Activated CD8-positive, alpha-beta T cell treated with anti-CD3 and anti-CD28 coated beads for 36 hours (primary cell): ENCODE results near the gene CPEB3. TPM values are rescaled to one million over a fixed set of nuclear protein-coding genes. Genes with fewer than 3 reads are reported as not detected.

Source experiments
- ATAC-seq: fragments of 200-7000 bp; cut with Tn5 transposase; one replicate; pipeline ENCODE4 v1.10.0; 2021; ENCODE audit warnings: mild to moderate bottlenecking, moderate library complexity
- CTCF ChIA-PET: fragments of 350-600 bp; sonication (Branson Sonifier 250); formaldehyde crosslinking; loops from one replicate; lab custom pipeline; 2021; ENCODE audit warnings: antibody characterized with exemption; lab: Charles Lee
- POLR2A ChIA-PET: fragments of 350-600 bp; sonication (Branson Sonifier 250); formaldehyde crosslinking; loops from one replicate; lab custom pipeline; 2021; ENCODE audit warnings: antibody characterized with exemption; lab: Charles Lee
- DNase-seq: peaks from one replicate; pipeline ENCODE4 v3.0.0-alpha.2; 2020
- H3K27ac Mint-ChIP-seq: one replicate; pipeline ENCODE4 v1.8.0; 2021; ENCODE audit warnings: mild to moderate bottlenecking, mixed read lengths
- H3K27me3 Mint-ChIP-seq: one replicate; pipeline ENCODE4 v1.8.0; 2021; ENCODE audit warnings: mixed read lengths
- H3K36me3 Mint-ChIP-seq: one replicate; pipeline ENCODE4 v1.8.0; 2021; ENCODE audit warnings: low read depth, mixed read lengths
- H3K4me1 Mint-ChIP-seq: one replicate; pipeline ENCODE4 v1.8.0; 2021; ENCODE audit warnings: low read depth, mixed read lengths
- H3K4me3 Mint-ChIP-seq: one replicate; pipeline ENCODE4 v1.8.0; 2021; ENCODE audit warnings: mild to moderate bottlenecking, moderate library complexity, mixed read lengths
- H3K9me3 Mint-ChIP-seq: one replicate; pipeline ENCODE4 v1.8.0; 2021; ENCODE audit warnings: mixed read lengths
- CTCF ChIP-seq: fragments of 200-600 bp; IDR thresholded peaks from one replicate; pipeline ENCODE4 v1.8.0; 2022; ENCODE audit warnings: antibody characterized with exemption, mild to moderate bottlenecking
- intact Hi-C: fragments of 100-400 bp; cut with micrococcal nuclease; formaldehyde crosslinking; loops from one replicate; pipeline ENCODE4 v1.10.0; 2022
- total RNA-seq, 2 experiments: library from RNA; stranded (reverse); gene quantifications; one replicate each; pipeline ENCODE4 v1.2.3, GENCODE V29; 2021

The CPEB3 gene
- total RNA-seq, 2 experiments from 2014 or later, result 1.8 to 2.2 TPM

- Mint-ChIP-seq H3K27ac (no peak overlapping the region), H3K36me3 (no peaks in the 10 kb centered on the region), H3K4me1 (no peaks in the 10 kb centered on the region), H3K27me3 (no peaks in the 10 kb centered on the region), H3K4me3 (no peak overlapping the region), H3K9me3 (no peaks in the 10 kb centered on the region)
- ChIA-PET CTCF (no interaction called here), POLR2A (no interaction called here)
- DNase-seq (no peak), ATAC-seq (no peak)
- intact Hi-C loops, result no loop called here
- TF ChIP-seq CTCF, result no peak
Measured at GRCh38 chr10:92156874-92157773, 133.8 kb downstream of the CPEB3 start.

GRCh38 chr10:92150823-92151222 is 140.1 kb downstream of the CPEB3 start:
- Mint-ChIP-seq H3K4me3 (no peak overlapping the region), H3K9me3 (no peaks in the 10 kb centered on the region)
- POLR2A ChIA-PET, result no interaction called here

DNA sequence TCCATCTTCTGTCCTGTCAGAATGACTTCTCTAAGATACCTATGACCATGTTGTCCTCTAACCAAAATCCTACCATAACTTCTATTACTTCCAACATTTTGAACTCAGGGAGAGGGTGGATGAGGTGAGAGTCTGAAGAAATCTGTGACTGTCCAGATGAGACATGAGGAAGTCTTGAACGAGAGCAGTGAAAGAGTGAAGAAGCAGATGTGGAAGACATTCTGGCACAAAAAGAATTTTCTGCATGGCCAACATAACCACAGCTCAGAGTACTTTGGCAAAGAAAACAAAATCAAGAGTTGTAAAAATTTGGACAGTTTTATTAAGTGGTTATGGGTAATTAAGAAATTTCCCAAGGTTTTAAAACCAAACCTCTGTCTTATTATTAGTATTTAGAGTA is 141.6 kb downstream of the CPEB3 start:
- intact Hi-C loops, result no loop called here
- ChIA-PET POLR2A (interaction anchor here (0.6 kb wide), 1 partner anchor 427 kb away, joined by 3 read pairs; no protein-coding TSS in a partner anchor), CTCF (no interaction called here)
- H3K4me1 Mint-ChIP-seq, result peaks cover 8% of the 10 kb centered on the region
- DNase-seq (no peak), ATAC-seq (no peak)
- no peak for TF ChIP-seq CTCF
- no peaks in the 10 kb centered on the region for H3K36me3 Mint-ChIP-seq
- H3K27me3 Mint-ChIP-seq, result no peaks in the 10 kb centered on the region
- no peak overlapping the region for H3K4me3 Mint-ChIP-seq
- no peak overlapping the region for H3K27ac Mint-ChIP-seq
- no peaks in the 10 kb centered on the region for H3K9me3 Mint-ChIP-seq

More at GRCh38 chr10:92150823-92151222, 140.1 kb downstream of the CPEB3 start:
- peaks cover 4% of the 10 kb centered on the region for H3K4me1 Mint-ChIP-seq
- H3K36me3 Mint-ChIP-seq, result no peaks in the 10 kb centered on the region
- intact Hi-C loops, result no loop called here
- DNase-seq, result no peak
- TF ChIP-seq CTCF, result no peak
- no peaks in the 10 kb centered on the region for H3K27me3 Mint-ChIP-seq
- CTCF ChIA-PET, result interaction anchor here (1.5 kb wide), 1 partner anchor 63 kb away, joined by 4 read pairs; no protein-coding TSS in a partner anchor
- ATAC-seq, result no peak
- H3K27ac Mint-ChIP-seq, result no peak overlapping the region

DNA sequence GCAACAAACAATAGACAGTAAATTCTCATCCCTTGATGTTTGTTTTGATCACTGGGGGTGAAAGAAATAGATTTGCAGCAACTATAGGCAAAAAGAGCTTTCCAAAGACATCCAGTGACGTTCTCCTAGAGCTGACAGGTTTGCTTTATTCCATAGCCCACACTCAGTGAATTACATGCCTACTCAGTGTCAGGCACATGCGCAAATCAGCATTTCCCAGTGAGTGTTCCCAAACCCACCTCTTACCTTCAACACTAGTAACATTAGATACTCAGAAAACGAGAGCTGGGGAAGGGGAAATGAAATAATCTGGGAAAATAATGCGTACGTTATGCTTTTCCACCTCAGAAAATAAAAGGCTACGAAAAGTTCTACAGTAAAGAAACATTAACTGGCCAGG is 144.1 kb downstream of the CPEB3 start:
- ChIA-PET CTCF (no interaction called here), POLR2A (no interaction called here)
- intact Hi-C loops, result no loop called here
- DNase-seq (no peak), ATAC-seq (no peak)
- Mint-ChIP-seq H3K27ac (no peak overlapping the region), H3K4me3 (no peak overlapping the region), H3K36me3 (peaks cover 3% of the 10 kb centered on the region), H3K4me1 (peaks cover 8% of the 10 kb centered on the region), H3K9me3 (no peaks in the 10 kb centered on the region), H3K27me3 (no peaks in the 10 kb centered on the region)
- TF ChIP-seq CTCF, result no peak

GRCh38 chr10:92146107-92146506 is 144.8 kb downstream of the CPEB3 start:
- ATAC-seq (no peak), DNase-seq (no peak)
- POLR2A ChIA-PET, result no interaction called here
- Mint-ChIP-seq H3K4me3 (no peak overlapping the region), H3K9me3 (no peaks in the 10 kb centered on the region), H3K36me3 (peaks cover 3% of the 10 kb centered on the region), H3K4me1 (peaks cover 8% of the 10 kb centered on the region), H3K27me3 (no peaks in the 10 kb centered on the region), H3K27ac (no peak overlapping the region)
- no peak for TF ChIP-seq CTCF
- CTCF ChIA-PET, result no interaction called here
- intact Hi-C loops, result no loop called here
